Measurements from ENCODE around the gene PTPRA.
"Not testable (repeated sequence)": the region's sequence is repeated elsewhere in the genome, so short reads cannot be mapped to it uniquely, and the experiment has no call there.

PTPRA gene

DNA sequence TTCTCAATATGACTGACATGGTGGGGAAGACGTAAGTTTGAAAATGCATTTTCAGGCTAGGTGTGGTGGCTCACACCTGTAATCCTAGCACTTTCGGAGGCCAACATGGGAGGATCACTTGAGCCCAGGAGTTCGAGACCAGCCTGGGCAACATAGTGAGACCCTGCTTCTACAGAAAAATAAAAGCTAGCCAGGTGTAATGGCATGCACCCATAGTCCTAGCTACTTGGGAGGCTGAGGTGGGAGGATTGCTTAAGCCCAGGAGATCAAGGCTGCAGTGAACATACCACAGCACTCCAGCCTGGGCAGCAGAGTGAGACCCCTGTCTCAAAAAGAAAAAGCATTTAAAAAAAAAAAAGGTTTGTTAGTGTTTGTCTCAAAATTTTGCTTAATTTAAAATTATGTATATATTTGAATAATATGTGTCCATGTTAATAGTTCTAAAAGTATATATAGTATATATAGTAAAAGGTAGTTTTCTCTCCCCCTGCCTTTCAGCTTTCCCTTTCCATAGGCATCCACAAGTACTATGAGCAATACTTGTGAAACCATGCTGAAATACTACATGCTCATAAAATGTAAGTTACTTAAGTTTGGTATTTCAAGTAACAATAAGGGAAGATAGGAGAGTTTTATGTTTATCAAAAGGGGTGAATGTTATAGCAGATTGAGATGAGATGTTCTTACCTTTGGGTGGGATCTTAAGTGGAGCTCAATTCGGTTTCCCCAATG is 15.1 kb downstream of the PTPRA start:
- DNase-seq (ENCODE audit: low read depth in 3 of 3) = no peak

DNA sequence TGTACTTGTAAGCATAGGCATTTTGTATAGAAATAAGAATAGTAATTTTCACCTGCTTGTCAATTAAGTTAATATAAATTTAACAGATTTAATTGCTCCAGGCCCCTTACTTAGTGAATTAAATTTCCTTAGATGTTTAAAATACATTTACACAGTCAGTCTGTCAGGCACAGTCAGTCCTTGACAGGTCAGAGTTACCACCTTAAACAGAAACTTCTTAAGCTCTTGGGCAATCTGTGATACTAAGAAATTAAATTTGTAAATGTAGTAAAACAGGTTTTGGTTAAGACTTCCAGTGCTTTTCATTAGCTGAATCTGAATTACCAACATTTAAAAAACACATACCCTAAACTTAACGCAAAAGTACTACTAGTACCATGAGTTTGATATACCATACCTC is 15.9 kb downstream of the PTPRA start:
- DNase-seq (ENCODE audit: low read depth in 3 of 3) = no peak

DNA sequence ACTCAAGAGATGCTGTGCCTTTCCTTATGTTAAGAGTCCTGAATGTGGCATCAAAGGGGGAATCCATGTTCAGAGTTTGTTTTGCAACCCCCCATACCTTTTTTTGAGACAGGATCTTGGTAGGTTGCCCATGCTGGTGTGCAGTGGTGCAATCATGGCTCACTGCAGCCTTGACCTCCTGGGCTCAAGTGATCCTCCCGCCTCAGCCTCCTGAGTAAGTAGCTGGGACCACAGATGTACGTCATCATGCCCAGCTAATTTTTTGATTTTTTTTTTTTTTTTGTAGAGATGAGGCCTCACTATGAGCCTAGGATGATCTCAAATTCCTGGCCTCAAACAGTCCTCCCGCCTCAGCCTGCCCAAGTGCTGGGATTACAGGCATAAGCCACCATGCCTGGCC is 16.5 kb downstream of the PTPRA start:
- no peak for DNase-seq (ENCODE audit: low read depth in 3 of 3)

DNA sequence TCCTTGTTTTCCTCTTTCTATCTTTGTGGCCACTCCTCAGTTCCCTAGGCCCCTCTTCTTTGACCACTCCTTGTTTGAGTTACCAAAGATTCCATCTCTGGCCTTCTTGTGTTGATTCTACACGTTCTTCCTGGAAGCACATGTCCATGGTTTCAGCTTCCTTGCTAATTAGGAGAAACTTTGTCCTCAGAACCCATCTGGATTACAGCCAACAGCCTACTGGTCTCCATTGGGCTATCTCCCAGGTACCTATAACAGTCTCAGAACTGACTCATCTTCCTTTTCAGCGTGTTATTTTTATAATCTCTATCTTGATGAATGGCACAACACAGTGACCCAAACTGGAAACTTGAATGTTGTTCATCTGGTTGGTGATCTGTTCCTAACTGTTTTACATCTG is 17.5 kb downstream of the PTPRA start:
- DNase-seq (ENCODE audit: low read depth in 3 of 3) = no peak

DNA sequence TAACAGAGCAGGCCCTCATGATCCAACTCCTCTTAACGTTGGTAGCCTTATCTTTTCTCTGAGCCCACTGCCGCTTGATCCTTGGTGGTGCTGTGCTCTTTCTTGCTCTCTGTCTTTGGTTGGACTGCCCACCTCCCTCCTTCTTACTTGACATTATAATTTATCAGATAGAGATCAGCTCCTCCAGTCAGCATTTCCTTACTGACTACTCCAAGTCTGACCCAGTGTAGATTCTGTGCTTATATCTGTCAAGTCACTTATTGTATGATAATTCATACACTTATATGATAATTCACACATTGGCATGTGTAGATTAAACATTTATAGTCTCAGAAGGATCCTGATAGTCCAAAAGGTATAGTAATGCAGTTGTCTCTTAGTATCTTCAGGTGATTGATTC is 18.1 kb downstream of the PTPRA start:
- no peak for DNase-seq (ENCODE audit: low read depth in 3 of 3)

DNA sequence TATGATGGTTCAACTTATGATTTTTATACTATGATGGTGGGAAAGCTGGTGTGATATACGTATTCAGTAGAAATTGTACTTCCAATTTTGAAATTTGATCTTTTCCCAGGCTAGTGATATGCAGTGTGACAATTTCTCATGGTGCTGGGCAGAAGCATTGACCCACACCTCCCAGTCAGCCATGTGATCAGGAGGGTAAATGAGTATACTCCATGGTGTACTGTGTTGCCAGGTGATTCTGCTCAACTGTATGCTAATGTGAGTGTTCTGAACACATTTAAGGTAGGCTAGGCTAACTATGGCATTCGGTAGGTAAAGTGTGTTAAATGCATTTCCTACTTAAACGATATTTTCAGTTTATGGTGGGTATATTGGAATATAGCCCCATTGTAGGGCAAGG is 19.1 kb downstream of the PTPRA start:
- DNase-seq (ENCODE audit: low read depth in 3 of 3) = no peak

DNA sequence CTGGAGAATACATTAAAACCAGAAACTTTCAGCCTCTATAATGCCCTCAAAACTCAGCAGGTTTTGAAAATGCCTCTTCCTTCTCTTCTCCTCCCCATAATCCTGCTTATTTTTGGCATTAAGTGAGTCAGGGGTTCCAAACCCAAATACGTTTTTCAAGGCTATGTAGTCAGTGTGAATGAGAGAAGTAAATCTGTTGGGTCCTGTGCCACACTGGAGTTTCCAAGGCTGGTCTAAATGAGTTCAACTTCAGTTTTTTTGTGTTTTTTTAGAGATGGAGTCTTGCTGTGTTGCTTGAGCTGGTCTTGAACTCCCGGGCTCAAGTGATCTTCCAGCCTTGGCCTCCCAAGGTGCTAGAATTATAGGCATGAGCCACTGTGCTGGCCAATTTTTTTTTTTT is 20.9 kb downstream of the PTPRA start:
- DNase-seq (ENCODE audit: low read depth in 3 of 3) = no peak

DNA sequence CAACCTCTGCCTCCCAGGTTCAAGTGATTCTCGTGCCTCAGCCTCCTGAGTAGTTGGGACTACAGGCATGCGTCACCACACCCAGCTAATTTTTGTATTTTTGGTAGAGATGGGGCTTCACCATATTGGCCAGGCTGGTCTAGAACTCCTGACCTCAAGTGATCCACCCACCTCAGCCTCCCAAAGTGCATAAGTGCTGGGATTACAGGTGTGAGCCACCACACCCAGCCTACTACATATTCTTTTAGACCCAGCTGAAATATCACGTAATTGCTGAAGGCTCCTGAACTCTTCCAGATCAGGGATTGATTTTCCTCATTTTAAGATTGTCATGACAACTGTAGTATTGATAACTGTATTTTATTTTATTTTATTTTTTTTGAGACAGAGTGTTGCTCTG is 21.9 kb downstream of the PTPRA start:
- DNase-seq (ENCODE audit: low read depth in 3 of 3) = not testable (repeated sequence)

DNA sequence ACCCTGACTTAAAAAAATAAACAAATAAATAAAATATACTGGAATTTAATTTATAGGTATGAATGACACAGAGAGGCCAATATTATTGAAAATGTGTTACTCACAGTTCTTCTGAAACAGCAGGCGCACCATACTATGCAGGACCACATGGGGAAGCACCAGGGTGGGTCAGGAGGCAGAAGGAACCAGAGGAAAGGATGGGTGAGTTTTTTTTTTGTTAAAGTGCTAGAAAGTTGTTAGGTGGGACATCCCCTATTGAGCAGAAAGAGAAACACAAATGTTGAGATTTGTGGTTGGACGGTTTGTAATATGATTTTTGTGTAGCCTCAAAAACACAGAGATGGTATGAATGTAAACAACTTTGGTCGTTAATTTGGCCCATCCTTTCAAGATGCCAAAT is 26.0 kb downstream of the PTPRA start:
- peak in 1 of 3 experiments; percentile 7 for DNase-seq (ENCODE audit: low read depth in 3 of 3)

DNA sequence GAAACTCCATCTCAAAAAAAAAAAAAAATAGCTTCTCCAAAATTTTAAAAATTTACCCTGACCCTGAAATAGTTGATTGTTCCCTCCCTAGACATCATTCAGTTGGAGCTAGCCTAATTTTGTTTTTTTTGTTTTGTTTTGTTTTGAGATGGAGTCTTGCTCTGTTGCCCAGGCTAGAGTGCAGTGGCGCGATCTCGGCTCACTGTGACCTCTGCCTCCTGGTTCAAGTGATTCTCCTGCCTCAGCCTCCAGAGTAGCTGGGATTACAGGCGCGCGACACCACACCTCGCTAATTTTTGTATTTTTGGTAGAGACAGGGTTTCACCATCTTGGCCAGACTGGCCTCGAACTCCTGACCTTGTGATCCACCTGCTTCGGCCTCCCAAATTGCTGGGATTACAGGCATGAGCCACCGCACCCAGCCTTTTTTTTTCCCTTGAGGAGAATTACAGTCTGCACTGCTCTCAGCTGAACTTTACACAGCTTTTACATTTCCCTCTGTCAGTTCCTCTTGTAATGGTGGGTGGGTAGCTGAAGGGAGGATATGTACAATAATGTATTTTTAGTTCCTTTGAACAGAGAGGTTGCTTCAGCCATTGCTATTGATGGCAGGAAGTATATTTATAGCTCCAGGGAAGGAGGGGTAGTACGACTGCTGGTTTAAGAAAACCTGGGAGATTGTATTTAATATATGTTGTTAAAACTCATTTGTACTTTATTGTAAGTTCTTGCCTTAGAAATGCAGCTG is 27.7 kb downstream of the PTPRA start:
- DNase-seq (ENCODE audit: low read depth in 3 of 3) = no peak

DNA sequence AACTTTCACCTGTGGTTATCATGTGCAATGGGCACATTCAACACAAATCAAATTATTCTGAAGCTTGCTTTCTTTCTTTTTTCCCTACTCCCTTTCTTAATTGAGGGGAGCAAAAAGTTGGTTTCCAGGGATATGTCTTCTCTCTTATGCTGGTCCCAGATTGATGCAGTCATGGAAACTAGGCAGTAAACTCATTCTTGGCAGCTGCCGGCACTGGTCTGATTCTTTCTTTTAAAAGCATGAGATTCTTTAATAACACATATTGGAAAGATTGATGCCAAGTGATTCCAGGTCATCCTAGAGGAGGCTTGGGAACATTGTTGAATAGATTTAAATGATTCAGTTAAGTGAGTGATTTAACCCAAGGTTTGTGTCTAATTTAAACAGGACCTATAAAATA is 29.0 kb downstream of the PTPRA start:
- no peak for DNase-seq (ENCODE audit: low read depth in 3 of 3)

DNA sequence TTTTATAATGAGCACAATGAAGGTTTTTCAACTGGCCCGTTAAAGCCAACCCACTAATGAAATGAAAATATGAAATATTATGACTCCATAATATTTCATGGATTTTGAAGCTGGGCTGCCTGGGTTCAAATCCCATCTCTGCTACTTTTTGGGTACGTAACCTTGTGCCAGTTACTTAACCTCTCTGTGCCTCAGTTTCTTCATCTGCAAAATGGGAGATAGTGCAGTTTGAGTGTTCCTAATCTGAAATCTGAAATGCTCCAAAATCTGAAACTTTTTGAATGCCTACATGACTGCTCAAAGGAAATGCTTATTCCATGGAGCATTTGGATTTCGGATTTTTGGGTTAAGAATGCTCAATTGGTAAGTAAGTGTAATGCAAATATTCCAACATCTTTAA is 29.5 kb downstream of the PTPRA start:
- no peak for DNase-seq (ENCODE audit: low read depth in 3 of 3)

DNA sequence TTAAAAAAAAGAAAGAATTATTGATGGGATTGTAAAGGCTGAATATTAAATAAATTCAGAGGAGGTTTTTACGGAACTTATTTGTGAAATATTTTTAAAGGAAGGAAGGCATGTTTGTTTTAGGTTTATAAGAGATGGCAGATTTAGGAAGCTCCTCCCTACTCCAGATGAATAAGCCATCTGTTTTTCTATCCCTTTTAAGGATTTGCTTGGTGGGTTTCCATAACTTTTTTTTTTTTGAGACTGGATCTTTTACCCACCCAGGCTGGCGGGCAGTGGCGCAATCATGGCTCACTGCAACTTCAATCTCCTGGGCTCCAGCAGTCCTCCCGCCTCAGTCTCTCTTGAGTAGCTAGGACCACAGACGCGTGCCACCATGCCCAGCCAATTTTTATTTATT is 30.4 kb downstream of the PTPRA start:
- no peak for DNase-seq (ENCODE audit: low read depth in 3 of 3)

DNA sequence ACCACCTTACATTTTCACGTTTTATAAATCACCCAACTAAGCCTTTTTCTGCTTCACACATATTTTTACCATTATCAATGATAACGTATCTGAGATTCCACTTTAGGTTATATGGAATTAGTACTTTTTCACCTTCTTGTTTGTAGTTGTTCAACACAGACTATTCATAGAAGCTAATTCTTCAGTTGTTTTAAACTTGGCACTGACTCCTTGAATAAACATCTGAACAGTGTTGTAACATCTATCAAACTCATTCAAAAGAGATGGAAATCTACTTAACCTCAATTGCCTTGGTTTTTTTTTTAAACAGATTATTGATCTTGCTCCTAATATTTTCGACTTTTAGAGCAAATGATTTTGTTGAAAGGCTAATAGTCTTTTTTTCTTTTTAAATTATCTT is 34.2 kb downstream of the PTPRA start:
- DNase-seq (ENCODE audit: low read depth in 3 of 3) = no peak

DNA sequence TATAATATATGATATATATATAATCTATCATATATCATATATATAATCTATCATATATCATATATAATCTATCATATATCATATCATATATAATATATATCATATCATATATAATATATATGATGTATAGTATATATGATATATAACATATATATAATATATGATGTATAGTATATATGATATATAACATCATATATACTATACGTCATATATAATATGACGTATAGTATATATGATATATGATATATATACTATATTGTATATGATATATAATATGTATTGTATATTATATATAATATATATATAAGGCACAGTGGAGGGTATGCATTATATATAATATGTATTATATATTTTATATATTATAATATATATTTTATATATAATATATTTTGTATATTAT is 36.7 kb downstream of the PTPRA start:
- no peak for DNase-seq (ENCODE audit: low read depth in 3 of 3)

DNA sequence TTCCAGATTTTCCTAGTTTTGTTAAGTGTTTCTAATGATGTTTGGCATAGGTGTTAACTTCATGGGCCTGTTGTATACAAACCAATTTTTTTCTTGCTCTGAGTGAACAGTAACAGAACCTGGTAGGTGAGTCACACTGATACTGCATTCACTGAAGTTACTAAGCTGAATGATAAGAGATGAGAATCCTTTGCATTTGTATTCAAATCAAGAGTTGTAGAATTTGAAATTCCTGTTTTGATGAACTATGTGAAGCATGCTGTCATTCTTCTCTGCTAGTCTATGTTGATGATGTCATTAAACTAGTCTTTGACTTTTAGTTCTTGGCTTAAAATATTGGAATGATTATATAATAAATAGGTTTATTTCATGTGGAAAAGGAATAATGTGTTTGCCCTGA is 37.9 kb downstream of the PTPRA start:
- DNase-seq (ENCODE audit: low read depth in 3 of 3) = no peak

DNA sequence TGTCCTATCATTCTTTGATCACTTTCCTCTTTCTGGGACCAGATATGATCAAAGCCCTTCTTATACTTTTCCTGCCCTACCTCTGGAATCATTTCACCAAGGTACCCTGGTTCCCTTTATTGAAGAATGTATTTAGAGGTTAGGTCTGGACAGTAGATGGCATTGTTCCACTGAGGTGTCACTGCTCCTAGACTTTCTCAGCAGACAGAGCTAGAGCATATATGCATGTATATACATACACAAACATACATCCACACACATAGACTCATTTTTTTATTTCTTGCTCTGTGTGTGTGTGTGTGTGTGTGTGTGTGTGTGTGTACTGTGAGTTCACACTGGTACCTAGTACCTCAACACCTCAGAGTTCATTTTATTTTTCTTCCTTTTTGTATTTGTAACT is 40.9 kb downstream of the PTPRA start:
- no peak for DNase-seq (ENCODE audit: low read depth in 3 of 3)

DNA sequence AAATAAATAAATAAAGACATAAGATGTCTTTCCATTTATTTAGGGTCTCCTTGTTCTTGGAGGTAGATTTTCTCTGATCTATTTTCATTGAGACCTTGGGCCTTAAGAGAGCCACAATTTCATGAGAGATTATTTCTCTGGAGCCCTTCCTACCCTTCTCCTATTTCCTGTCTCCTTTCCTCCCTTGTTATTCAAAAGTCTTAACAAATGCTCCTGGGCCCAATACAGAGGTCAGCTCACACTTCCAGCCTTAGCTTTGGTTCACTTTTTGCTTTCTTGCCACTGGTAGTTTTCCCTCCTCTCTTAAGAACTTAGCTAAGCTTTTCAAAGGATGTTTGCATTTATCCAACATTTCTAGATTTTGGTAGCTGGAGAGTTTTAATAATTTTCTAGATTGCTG is 44.0 kb downstream of the PTPRA start:
- DNase-seq (ENCODE audit: low read depth in 3 of 3) = no peak

DNA sequence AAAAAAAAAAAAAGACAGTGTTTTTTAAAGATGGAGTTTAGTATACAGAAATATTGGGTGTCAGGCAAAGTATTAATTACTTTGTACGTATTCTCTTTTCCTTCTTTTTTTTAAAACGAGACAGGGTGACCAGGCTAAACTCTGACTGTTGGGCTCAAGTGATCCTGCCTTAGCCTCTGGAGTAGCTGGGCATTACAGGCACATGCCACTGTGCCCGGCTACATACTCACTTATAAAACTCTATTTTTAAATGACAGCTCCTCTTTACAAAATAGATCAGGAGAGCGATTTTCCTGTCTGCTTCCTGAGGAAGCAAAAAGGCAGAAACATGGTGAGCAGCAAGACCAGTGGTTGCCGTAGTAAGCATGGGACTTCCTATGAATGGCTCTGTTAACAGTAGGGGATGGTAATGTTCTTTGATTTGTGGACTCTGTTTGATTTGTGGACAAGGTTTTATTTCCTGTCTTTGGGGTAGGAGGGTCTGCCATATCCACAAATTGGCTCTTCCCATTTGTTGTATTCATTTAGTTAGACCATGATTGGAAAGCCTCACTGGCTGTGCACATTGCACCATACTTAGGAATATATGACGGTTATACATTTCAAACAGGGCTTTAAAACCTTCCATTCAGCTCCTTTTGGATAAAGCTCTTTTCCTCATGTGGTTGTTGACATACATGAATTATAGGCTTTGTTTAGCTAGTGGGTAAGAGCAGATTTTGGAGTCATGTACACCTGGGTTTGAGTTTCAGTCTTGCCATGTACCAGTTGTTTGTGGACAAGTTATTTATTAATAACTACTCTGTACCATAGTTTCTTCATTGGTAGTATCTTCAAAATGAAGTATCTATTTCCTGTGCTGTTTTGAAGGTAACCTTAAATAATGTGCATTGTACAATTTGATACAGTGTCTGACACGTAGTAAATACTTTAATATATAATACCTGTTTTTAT is 45.1 kb downstream of the PTPRA start:
- no peak for DNase-seq (ENCODE audit: low read depth in 3 of 3)

DNA sequence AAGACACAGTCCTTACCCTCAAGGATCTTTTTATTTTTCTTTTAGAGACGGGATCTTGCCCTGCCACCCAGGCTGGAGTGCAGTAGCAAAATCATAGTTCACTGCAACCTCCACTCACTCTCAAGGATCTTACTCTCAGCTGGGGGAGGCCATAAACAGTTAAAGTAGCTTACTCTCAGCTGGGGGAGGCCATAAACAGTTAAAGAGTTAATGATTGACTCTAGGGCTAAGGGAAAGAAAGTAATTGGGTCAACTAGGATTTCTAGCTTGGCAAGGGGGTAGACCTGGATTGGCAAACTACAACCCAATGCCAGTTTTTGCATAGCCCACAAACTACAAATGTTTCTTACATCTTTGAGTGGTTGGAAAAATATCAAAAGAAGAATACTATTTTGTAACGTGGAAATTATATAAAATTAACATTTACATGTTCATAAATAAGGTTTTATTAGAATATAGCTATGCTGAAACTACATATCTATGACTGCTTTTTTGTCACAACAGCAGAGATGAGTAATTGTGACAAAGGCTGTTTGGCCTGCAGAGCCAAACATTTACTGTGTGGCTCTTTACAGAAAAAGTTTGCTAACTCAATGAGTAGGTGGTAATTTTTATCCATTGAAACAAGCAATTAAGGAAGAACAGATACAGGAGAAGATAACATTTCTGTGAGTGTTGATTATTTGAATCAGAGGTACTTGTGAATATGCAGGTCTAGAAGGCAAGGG is 46.4 kb downstream of the PTPRA start:
- no peak for DNase-seq (ENCODE audit: low read depth in 3 of 3)

DNA sequence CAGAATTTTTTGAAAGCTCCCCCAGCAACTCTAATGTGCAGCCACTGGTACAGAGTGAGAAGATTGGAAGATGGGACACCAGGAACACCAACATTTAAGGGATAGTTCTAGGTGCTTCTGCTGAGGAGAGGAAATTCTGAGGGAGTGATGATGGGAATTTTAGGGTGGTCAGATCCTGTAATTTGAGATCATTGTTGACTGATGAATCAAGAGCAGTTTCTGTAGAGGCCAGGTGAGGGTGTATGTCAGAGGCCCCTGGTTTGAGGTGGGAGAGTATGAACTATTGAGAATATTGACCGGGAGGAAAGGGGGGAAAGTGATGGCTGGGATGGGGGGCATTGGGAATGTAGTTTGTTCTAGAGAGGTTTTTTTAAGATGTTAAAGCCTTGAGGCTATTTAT is 47.2 kb downstream of the PTPRA start:
- DNase-seq (ENCODE audit: low read depth in 3 of 3) = no peak

DNA sequence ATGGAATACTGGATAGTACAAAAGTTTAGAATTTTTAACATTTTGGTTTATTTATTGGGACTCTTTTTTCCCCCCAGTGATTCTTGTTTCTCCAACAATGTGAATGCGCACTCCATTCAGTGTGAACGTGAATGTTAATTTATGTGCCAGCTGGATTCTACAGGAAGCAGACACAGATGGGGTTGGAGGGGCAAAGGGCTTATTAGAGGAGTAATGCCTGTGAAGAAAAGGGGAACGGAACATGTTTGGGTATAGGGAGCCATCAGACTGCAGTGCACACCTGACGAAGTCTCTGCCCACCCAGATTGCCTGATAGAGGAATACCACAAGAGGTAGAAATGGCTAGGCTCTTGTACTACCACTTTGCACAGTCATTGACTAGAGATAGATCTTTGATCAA is 48.2 kb downstream of the PTPRA start:
- no peak for DNase-seq (ENCODE audit: low read depth in 3 of 3)
